ENCODE data around the gene KRT86. TPM values are rescaled to one million over a fixed set of nuclear protein-coding genes. Genes with fewer than 3 reads are reported as not detected.

Gene KRT86
- total RNA-seq, 2 donors from 2014 or later: not detected

- Mint-ChIP-seq H3K27ac (no peak overlapping the region), H3K9me3 (no peaks in the 10 kb centered on the region), H3K27me3 (ENCODE audit: insufficient read depth) (peaks cover 16% of the 10 kb centered on the region), H3K36me3 (ENCODE audit: low read depth) (no peaks in the 10 kb centered on the region), H3K4me3 (no peak overlapping the region), H3K4me1 (no peaks in the 10 kb centered on the region)
- Histone ChIP-seq H3K27ac (ENCODE audit: low read depth, low read length) (no peak overlapping the region), H3K9ac (ENCODE audit: extremely low read depth, low read length, poor library complexity, severe bottlenecking) (no peak overlapping the region), H3K36me3 (ENCODE audit: control insufficient read depth, insufficient read depth, low read length) (no peaks in the 10 kb centered on the region), H3K4me3 (ENCODE audit: low read length) (no peak overlapping the region), H3K27me3 (ENCODE audit: control insufficient read depth, insufficient read depth, low read length, poor library complexity, severe bottlenecking) (peaks cover 18% of the 10 kb centered on the region), H3K4me1 (ENCODE audit: control insufficient read depth, insufficient read depth, low read length) (no peaks in the 10 kb centered on the region), H3K9me3 (ENCODE audit: control insufficient read depth, low read length) (no peaks in the 10 kb centered on the region)
- no peak for TF ChIP-seq CTCF (conservative IDR thresholded peaks at IDR 0.05)
- DNase-seq: no peak
- WGBS, 2 experiments (ENCODE audit: insufficient coverage in 1 of 2, insufficient read length in 1 of 2): 83 to 97% methylated on average over 3 of the region's 3 CpGs
Observed at GRCh38 chr12:52324153-52324444, 49.7 kb downstream of the KRT86 start.

- no peaks in the 10 kb centered on the region for H3K4me1 ChIP-seq (ENCODE audit: control insufficient read depth, insufficient read depth, low read length)
- no peak overlapping the region for H3K9ac ChIP-seq (ENCODE audit: extremely low read depth, low read length, poor library complexity, severe bottlenecking)
- Mint-ChIP-seq H3K4me3 (no peak overlapping the region), H3K27me3 (ENCODE audit: insufficient read depth) (peaks cover 11% of the 10 kb centered on the region), H3K9me3 (no peaks in the 10 kb centered on the region), H3K36me3 (ENCODE audit: low read depth) (no peaks in the 10 kb centered on the region), H3K4me1 (no peaks in the 10 kb centered on the region), H3K27ac (no peak overlapping the region)
- peaks cover 9% of the 10 kb centered on the region for H3K27me3 ChIP-seq (ENCODE audit: control insufficient read depth, insufficient read depth, low read length, poor library complexity, severe bottlenecking)
- DNase-seq: peak; percentile 96
- no peaks in the 10 kb centered on the region for H3K36me3 ChIP-seq (ENCODE audit: control insufficient read depth, insufficient read depth, low read length)
- WGBS, 2 experiments (ENCODE audit: insufficient coverage in 1 of 2, insufficient read length in 1 of 2): 42 to 51% methylated on average over 9 to 11 of the region's 11 CpGs
- peak; percentile 94 for TF ChIP-seq CTCF (conservative IDR thresholded peaks at IDR 0.05)
- H3K4me3 ChIP-seq (ENCODE audit: low read length): no peak overlapping the region
- no peaks in the 10 kb centered on the region for H3K9me3 ChIP-seq (ENCODE audit: control insufficient read depth, low read length)
- H3K27ac ChIP-seq (ENCODE audit: low read depth, low read length): no peak overlapping the region
Observed at GRCh38 chr12:52327052-52327829, 52.8 kb downstream of the KRT86 start.

GRCh38 chr12:52327830-52328500 lies 53.5 kb downstream of the KRT86 start:
- no peak overlapping the region for H3K4me3 Mint-ChIP-seq

More at GRCh38 chr12:52327830-52328500, 53.5 kb downstream of the KRT86 start:
- Histone ChIP-seq H3K9ac (ENCODE audit: extremely low read depth, low read length, poor library complexity, severe bottlenecking) (no peak overlapping the region), H3K4me1 (ENCODE audit: control insufficient read depth, insufficient read depth, low read length) (no peaks in the 10 kb centered on the region), H3K36me3 (ENCODE audit: control insufficient read depth, insufficient read depth, low read length) (no peaks in the 10 kb centered on the region), H3K27me3 (ENCODE audit: control insufficient read depth, insufficient read depth, low read length, poor library complexity, severe bottlenecking) (peaks cover 9% of the 10 kb centered on the region), H3K27ac (ENCODE audit: low read depth, low read length) (no peak overlapping the region), H3K4me3 (ENCODE audit: low read length) (no peak overlapping the region), H3K9me3 (ENCODE audit: control insufficient read depth, low read length) (no peaks in the 10 kb centered on the region)
- no peak overlapping the region for H3K27ac Mint-ChIP-seq
- DNase-seq: no peak
- WGBS, 2 experiments (ENCODE audit: insufficient coverage in 1 of 2, insufficient read length in 1 of 2): 78 to 81% methylated on average over 8 to 10 of the region's 10 CpGs
- H3K4me1 Mint-ChIP-seq: no peaks in the 10 kb centered on the region
- TF ChIP-seq CTCF (conservative IDR thresholded peaks at IDR 0.05): no peak
- H3K27me3 Mint-ChIP-seq (ENCODE audit: insufficient read depth): peaks cover 5% of the 10 kb centered on the region
- H3K36me3 Mint-ChIP-seq (ENCODE audit: low read depth): no peaks in the 10 kb centered on the region
- no peaks in the 10 kb centered on the region for H3K9me3 Mint-ChIP-seq

Data from endodermal cell (in vitro differentiated cells).